GM18507 (cell line): ENCODE measurements around the gene RPL36A.

Experiments
- DNase-seq: peaks from one replicate; pipeline ENCODE4 v3.0.0; 2011; ENCODE audit warnings: low read depth; ENCODE audit not compliant: insufficient read length; ENCODE audit errors: extremely low spot score
- FAIRE-seq: peaks from 2 replicates; lab custom pipeline; 2011; peaks lifted over from hg19 to GRCh38; lab: Jason Lieb, UNC

RPL36A gene

GRCh38 chrX:101427954-101428353, 37.1 kb downstream of the RPL36A start:
- DNase-seq (no peak), FAIRE-seq (no peak)

- no peak for FAIRE-seq
- DNase-seq: no peak
Observed at GRCh38 chrX:101429934-101430333, 39.1 kb downstream of the RPL36A start.

- DNase-seq (no peak), FAIRE-seq (peak; percentile 91)
Observed at GRCh38 chrX:101430457-101431078, 39.8 kb downstream of the RPL36A start.

- FAIRE-seq (no peak), DNase-seq (no peak)
Observed at GRCh38 chrX:101442085-101442484, 51.3 kb downstream of the RPL36A start.
